Omental fat pad (tissue), 4 donors: ENCODE results near the gene RAB3IL1. TPM values are rescaled to one million over a fixed set of nuclear protein-coding genes. Genes with fewer than 3 reads are reported as not detected.
A peak's percentile ranks its signal among the peaks of the same experiment; 100 is the strongest.

Experiments used
- ATAC-seq: fragments of 150-250 bp; one replicate; pipeline ENCODE4 v1.9.1; 2016; ENCODE audit warnings: mild to moderate bottlenecking, moderate library complexity; ENCODE audit not compliant: low FRiP score
- DNase-seq: peaks from one replicate; pipeline ENCODE4 v3.0.0-alpha.2; 2019; ENCODE audit warnings: low spot score
- total RNA-seq, 4 donors: library from RNA; depleted of rRNA; stranded (reverse); fragments of >200 nt; gene quantifications; one replicate each; pipeline ENCODE4 v1.1.0, GENCODE V29; 2016
- TF ChIP-seq, protein P1 (sequence below), 3 donors: fragments of 450-650 bp; IDR thresholded peaks; one replicate each; pipeline ENCODE4 v1.5.1; 2016 to 2017; ENCODE audit warnings: antibody characterized with exemption in 3 of 3, mild to moderate bottlenecking in 3 of 3, moderate library complexity in 2 of 3

Gene RAB3IL1
- total RNA-seq, 4 donors from 2014 or later: 18.5 to 37.8 (median 25.4) TPM

GRCh38 chr11:61860054-61860903, 57.1 kb downstream of the RAB3IL1 start:
- ATAC-seq (peak; percentile 68), DNase-seq (no peak)
- TF ChIP-seq, protein P1, sequence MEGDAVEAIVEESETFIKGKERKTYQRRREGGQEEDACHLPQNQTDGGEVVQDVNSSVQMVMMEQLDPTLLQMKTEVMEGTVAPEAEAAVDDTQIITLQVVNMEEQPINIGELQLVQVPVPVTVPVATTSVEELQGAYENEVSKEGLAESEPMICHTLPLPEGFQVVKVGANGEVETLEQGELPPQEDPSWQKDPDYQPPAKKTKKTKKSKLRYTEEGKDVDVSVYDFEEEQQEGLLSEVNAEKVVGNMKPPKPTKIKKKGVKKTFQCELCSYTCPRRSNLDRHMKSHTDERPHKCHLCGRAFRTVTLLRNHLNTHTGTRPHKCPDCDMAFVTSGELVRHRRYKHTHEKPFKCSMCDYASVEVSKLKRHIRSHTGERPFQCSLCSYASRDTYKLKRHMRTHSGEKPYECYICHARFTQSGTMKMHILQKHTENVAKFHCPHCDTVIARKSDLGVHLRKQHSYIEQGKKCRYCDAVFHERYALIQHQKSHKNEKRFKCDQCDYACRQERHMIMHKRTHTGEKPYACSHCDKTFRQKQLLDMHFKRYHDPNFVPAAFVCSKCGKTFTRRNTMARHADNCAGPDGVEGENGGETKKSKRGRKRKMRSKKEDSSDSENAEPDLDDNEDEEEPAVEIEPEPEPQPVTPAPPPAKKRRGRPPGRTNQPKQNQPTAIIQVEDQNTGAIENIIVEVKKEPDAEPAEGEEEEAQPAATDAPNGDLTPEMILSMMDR (IDR thresholded peaks at IDR 0.05): no peak

GRCh38 chr11:61855939-61856680, 61.3 kb downstream of the RAB3IL1 start:
- TF ChIP-seq, protein P1 (IDR thresholded peaks at IDR 0.05): no peak
- DNase-seq: no peak
- ATAC-seq: no peak

GRCh38 chr11:61854966-61855714, 62.2 kb downstream of the RAB3IL1 start:
- no peak for ATAC-seq
- TF ChIP-seq, protein P1 (IDR thresholded peaks at IDR 0.05): no peak
- DNase-seq: no peak

GRCh38 chr11:61854206-61854895, 63.0 kb downstream of the RAB3IL1 start:
- TF ChIP-seq, protein P1 (IDR thresholded peaks at IDR 0.05): no peak
- ATAC-seq: no peak
- DNase-seq: no peak

- DNase-seq (no peak), ATAC-seq (no peak)
- TF ChIP-seq, protein P1 (IDR thresholded peaks at IDR 0.05): no peak
Measured at GRCh38 chr11:61853698-61854169, 63.6 kb downstream of the RAB3IL1 start.

- no peak for ATAC-seq
- TF ChIP-seq, protein P1 (IDR thresholded peaks at IDR 0.05): no peak
- DNase-seq: no peak
Measured at GRCh38 chr11:61851900-61852295, 65.5 kb downstream of the RAB3IL1 start.
